HL-60 (cell line): ENCODE results near the gene DMBX1.

Experiments
- DNase-seq, 2 experiments: peaks; one replicate each; pipeline ENCODE4 v3.0.0-alpha.2; 2010 to 2020; ENCODE audit warnings: low read depth in 1 of 2, low spot score in 1 of 2
- H3K27ac ChIP-seq: fragments of 250-450 bp; sonication (Bioruptor Pico); replicated peaks from 2 replicates; pipeline ENCODE4 v1.5.1; 2020; ENCODE audit warnings: mild to moderate bottlenecking, moderate library complexity
- H3K27me3 ChIP-seq: fragments of 250-450 bp; sonication (Bioruptor Pico); 2 replicates; pipeline ENCODE4 v1.5.1; 2021; ENCODE audit warnings: mild to moderate bottlenecking, moderate library complexity; ENCODE audit not compliant: insufficient read depth, poor library complexity, severe bottlenecking
- H3K4me3 ChIP-seq: replicated peaks from 2 replicates; pipeline ENCODE4 v1.5.1; 2011; ENCODE audit warnings: mild to moderate bottlenecking, control low read depth, low read length; ENCODE audit not compliant: insufficient read depth
- CTCF ChIP-seq: IDR thresholded peaks from one replicate; pipeline ENCODE4 v1.5.1; 2011; ENCODE audit warnings: low read length, control low read depth, inconsistent platforms; ENCODE audit not compliant: insufficient read depth
- GABPA ChIP-seq: IDR thresholded peaks from 2 replicates; pipeline ENCODE4 v1.6.1; 2012; ENCODE audit warnings: low read depth
- POLR2AphosphoS5 ChIP-seq: IDR thresholded peaks from 2 replicates; pipeline ENCODE4 v1.6.1; 2012; ENCODE audit warnings: low read depth
- SPI1 ChIP-seq: IDR thresholded peaks from 2 replicates; pipeline ENCODE4 v1.6.1; 2012; ENCODE audit warnings: low read depth, mild to moderate bottlenecking, borderline replicate concordance
- TF ChIP-seq, protein P1 (sequence below): IDR thresholded peaks from 2 replicates; pipeline ENCODE4 v1.6.1; 2012; ENCODE audit warnings: low read depth; ENCODE audit not compliant: insufficient replicate concordance

The DMBX1 gene

DNA sequence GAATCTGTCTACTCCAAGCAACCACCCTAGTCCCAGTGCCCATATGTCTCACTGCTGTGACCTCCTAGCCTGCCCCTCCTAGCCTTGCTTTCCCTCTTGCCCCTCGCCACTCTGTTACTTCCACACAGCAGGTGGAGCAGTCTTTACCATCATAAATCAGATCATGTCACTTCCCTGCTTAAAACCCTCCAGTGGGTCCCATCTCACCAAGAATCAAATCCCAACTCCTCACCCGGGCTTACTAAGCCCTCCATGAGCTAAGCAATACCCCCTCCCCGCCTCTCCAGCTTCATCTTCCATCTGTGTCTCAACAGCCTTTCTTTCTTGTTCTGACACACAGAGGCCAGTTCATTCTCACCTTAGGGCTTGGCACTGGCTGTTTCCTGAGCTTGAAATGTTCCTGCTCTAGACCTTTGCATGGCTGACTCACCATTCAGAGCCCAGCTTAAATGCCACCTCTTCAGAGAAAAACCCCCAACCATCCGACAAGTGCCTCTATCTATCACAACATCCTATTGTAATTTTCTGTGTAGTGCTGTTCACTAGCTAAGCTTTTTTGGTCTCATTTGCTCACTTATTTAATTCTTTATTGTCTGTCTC lies 39.5 kb downstream of the DMBX1 start:
- no peak for DNase-seq
- Histone ChIP-seq H3K4me3 (no peak overlapping the region), H3K27ac (no peak overlapping the region), H3K27me3 (peaks cover 23% of the 10 kb centered on the region)
- TF ChIP-seq GABPA (no peak), POLR2AphosphoS5 (no peak), SPI1 (no peak), CTCF (no peak)
- TF ChIP-seq, protein P1, sequence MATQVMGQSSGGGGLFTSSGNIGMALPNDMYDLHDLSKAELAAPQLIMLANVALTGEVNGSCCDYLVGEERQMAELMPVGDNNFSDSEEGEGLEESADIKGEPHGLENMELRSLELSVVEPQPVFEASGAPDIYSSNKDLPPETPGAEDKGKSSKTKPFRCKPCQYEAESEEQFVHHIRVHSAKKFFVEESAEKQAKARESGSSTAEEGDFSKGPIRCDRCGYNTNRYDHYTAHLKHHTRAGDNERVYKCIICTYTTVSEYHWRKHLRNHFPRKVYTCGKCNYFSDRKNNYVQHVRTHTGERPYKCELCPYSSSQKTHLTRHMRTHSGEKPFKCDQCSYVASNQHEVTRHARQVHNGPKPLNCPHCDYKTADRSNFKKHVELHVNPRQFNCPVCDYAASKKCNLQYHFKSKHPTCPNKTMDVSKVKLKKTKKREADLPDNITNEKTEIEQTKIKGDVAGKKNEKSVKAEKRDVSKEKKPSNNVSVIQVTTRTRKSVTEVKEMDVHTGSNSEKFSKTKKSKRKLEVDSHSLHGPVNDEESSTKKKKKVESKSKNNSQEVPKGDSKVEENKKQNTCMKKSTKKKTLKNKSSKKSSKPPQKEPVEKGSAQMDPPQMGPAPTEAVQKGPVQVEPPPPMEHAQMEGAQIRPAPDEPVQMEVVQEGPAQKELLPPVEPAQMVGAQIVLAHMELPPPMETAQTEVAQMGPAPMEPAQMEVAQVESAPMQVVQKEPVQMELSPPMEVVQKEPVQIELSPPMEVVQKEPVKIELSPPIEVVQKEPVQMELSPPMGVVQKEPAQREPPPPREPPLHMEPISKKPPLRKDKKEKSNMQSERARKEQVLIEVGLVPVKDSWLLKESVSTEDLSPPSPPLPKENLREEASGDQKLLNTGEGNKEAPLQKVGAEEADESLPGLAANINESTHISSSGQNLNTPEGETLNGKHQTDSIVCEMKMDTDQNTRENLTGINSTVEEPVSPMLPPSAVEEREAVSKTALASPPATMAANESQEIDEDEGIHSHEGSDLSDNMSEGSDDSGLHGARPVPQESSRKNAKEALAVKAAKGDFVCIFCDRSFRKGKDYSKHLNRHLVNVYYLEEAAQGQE: no peak

- Histone ChIP-seq H3K4me3 (no peak overlapping the region), H3K27ac (no peak overlapping the region), H3K27me3 (peaks cover 21% of the 10 kb centered on the region)
- TF ChIP-seq POLR2AphosphoS5 (no peak), CTCF (no peak), GABPA (no peak), SPI1 (no peak)
- no peak for DNase-seq
Observed at GRCh38 chr1:46530311-46530710, 40.7 kb downstream of the DMBX1 start.

DNA sequence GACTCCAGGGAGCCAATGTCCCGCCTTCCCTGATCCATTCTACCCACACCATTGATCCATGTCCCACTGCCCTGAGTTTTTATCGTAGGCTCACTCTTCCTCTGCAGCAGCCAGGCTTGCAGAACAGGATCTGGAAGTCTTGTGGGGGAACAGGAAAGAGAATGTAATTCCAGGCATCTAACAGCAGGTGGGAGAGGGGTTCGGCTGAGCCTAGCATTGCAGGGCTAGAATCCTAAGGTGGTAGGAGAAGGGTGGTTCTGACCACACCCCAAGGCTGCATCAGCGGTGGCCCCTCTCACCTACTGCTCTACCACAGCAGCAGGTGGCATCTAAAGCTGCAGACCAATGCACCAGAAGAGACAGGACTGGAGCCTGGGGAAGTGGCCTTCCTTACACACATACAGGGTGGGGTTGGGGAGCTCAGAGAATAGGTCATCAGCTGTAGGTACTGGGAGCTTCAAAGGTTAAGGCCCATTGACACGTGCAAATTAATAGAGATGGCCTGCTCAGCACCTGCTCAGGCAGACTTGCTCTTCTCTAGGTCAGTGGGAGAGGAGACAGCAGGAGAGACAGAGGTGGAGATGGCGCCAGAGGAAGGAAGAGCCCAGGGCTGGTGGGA lies 41.3 kb downstream of the DMBX1 start:
- peaks cover 21% of the 10 kb centered on the region for H3K27me3 ChIP-seq
- no peak for DNase-seq
- TF ChIP-seq GABPA (no peak), SPI1 (no peak), CTCF (no peak), POLR2AphosphoS5 (no peak)
- TF ChIP-seq, protein P1: no peak
- H3K4me3 ChIP-seq: no peak overlapping the region
- no peak overlapping the region for H3K27ac ChIP-seq

DNA sequence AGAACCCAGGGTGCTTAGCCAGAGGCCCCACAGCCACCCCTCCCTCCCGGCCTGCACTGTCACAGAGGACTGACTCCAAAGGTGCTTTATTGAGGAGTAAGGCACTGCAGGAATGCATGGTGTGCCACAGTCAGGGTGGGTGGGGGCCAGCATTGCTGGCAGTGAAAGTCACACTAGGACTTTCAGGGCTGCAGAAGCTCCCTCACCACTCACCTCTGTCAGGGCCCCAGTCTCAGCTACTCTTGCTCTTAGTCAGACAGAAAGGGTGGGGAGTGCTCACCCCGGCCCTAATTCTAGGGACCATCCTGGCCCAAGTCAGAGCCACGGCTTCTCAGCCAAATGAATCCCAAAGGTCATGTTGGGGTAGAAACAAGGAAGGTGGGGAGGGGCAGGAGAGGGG lies 42.5 kb downstream of the DMBX1 start:
- TF ChIP-seq CTCF: no peak
- TF ChIP-seq, protein P1: no peak
- no peak for TF ChIP-seq POLR2AphosphoS5
- no peak for TF ChIP-seq SPI1
- TF ChIP-seq GABPA: no peak
- Histone ChIP-seq H3K4me3 (no peak overlapping the region), H3K27me3 (peaks cover 23% of the 10 kb centered on the region), H3K27ac (no peak overlapping the region)
- no peak for DNase-seq
